KOPT-K1 (cell line): ENCODE results near the gene PCDHGB2.
"Not testable (repeated sequence)": the region's sequence is repeated elsewhere in the genome, so short reads cannot be mapped to it uniquely, and the experiment has no call there.

Experiments
- H3K27ac ChIP-seq: fragments of 200-600 bp; sonication (generic); 2 replicates; pipeline ENCODE4 v1.5.1; 2016; ENCODE audit warnings: antibody characterized with exemption, mild to moderate bottlenecking, low read depth, low read length; ENCODE audit not compliant: poor library complexity, severe bottlenecking
- H3K36me3 ChIP-seq: fragments of 200-600 bp; sonication (generic); 2 replicates; pipeline ENCODE4 v1.5.1; 2017; ENCODE audit warnings: antibody characterized with exemption, mild to moderate bottlenecking, low read length, moderate library complexity; ENCODE audit not compliant: insufficient read depth
- H3K9me3 ChIP-seq: fragments of 200-600 bp; sonication (generic); 2 replicates; pipeline ENCODE4 v1.5.1; 2017; ENCODE audit warnings: antibody characterized with exemption, low read length, mild to moderate bottlenecking; ENCODE audit not compliant: insufficient read depth, poor library complexity, severe bottlenecking

Gene PCDHGB2

DNA sequence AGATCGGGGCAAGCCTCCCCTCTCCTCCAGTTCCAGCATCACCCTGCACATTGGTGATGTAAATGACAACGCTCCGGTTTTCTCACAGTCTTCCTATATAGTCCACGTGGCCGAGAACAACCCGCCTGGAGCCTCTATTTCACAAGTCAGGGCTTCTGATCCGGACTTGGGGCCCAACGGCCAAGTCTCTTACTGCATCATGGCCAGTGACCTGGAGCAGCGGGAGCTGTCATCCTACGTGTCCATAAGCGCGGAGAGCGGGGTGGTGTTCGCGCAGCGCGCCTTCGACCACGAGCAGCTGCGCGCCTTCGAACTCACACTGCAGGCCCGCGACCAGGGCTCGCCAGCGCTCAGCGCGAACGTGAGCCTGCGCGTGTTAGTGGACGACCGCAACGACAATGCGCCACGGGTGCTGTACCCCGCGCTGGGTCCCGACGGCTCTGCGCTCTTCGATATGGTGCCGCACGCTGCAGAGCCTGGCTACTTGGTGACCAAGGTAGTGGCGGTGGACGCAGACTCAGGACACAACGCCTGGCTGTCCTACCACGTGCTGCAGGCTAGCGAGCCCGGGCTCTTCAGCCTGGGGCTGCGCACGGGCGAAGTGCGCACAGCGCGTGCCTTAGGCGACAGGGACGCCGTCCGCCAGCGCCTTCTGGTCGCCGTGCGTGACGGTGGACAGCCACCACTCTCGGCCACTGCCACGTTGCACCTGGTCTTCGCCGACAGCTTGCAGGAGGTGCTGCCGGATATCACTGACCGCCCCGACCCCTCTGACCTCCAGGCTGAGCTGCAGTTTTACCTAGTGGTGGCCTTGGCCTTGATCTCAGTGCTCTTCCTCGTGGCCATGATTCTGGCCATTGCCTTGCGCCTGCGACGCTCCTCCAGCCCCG is 29.6 kb downstream of the PCDHGB2 start:
- H3K36me3 ChIP-seq = no peaks in the 10 kb centered on the region
- H3K9me3 ChIP-seq = peaks cover 9% of the 10 kb centered on the region
- H3K27ac ChIP-seq = no peak overlapping the region

GRCh38 chr5:141392429-141393198 is 32.8 kb downstream of the PCDHGB2 start, which contains the start of gene PCDHGA8:
TSS of gene PCDHGA8 (plus strand) at chr5:141392633. CDS start at chr5:141392814, 181 bp downstream.
- no peaks in the 10 kb centered on the region for H3K36me3 ChIP-seq
- H3K9me3 ChIP-seq = no peaks in the 10 kb centered on the region
- H3K27ac ChIP-seq = no peak within 1 kb of the TSS

DNA sequence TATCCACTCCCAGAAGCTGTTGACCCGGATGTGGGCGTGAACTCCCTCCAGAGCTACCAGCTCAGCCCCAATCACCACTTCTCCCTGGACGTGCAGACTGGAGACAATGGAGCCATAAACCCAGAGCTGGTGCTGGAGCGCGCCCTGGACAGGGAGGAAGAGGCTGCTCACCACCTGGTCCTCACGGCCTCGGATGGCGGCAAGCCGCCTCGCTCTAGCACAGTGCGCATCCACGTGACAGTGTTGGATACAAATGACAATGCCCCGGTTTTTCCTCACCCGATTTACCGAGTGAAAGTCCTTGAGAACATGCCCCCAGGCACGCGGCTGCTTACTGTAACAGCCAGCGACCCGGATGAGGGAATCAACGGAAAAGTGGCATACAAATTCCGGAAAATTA is 33.5 kb downstream of the PCDHGB2 start:
- Histone ChIP-seq H3K27ac (no peak overlapping the region), H3K9me3 (no peaks in the 10 kb centered on the region), H3K36me3 (no peaks in the 10 kb centered on the region)

GRCh38 chr5:141394401-141395187 is 34.8 kb downstream of the PCDHGB2 start:
- not testable (repeated sequence) for H3K9me3 ChIP-seq, H3K27ac ChIP-seq, H3K36me3 ChIP-seq

GRCh38 chr5:141397756-141398551 is 38.2 kb downstream of the PCDHGB2 start, which contains the start of gene PCDHGB5:
TSS of gene PCDHGB5 (plus strand) at chr5:141397947. CDS start at chr5:141398128, 181 bp downstream.
- H3K36me3 ChIP-seq, H3K9me3 ChIP-seq, H3K27ac ChIP-seq: not testable (repeated sequence)

- H3K27ac ChIP-seq = no peak overlapping the region
- H3K9me3 ChIP-seq = peaks cover 3% of the 10 kb centered on the region
- H3K36me3 ChIP-seq = no peaks in the 10 kb centered on the region
Observed at GRCh38 chr5:141398608-141399007, 38.8 kb downstream of the PCDHGB2 start.

DNA sequence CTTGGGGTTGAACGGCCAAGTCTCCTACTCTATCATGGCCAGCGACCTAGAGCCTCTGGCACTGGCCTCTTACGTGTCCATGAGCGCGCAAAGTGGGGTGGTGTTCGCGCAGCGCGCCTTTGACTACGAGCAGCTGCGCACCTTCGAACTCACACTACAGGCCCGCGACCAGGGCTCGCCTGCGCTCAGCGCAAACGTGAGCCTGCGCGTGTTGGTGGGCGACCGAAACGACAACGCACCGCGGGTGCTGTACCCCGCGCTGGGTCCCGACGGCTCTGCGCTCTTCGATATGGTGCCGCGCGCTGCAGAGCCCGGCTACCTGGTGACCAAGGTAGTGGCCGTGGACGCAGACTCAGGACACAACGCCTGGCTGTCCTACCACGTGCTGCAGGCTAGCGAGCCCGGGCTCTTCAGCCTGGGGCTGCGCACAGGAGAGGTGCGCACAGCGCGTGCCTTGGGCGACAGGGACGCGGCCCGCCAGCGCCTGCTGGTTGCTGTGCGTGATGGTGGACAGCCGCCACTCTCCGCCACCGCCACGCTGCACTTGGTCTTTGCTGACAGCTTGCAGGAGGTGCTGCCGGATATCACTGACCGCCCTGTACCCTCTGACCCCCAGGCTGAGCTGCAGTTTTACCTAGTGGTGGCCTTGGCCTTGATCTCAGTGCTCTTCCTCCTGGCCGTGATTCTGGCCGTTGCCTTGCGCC is 39.9 kb downstream of the PCDHGB2 start:
- no peaks in the 10 kb centered on the region for H3K36me3 ChIP-seq
- H3K27ac ChIP-seq = no peak overlapping the region
- H3K9me3 ChIP-seq = peaks cover 3% of the 10 kb centered on the region

GRCh38 chr5:141402553-141403243 is 42.9 kb downstream of the PCDHGB2 start, which contains the start of gene PCDHGA9:
TSS of gene PCDHGA9 (plus strand) at chr5:141402778. CDS start at chr5:141402953, 175 bp downstream.
- H3K27ac ChIP-seq = no peak within 1 kb of the TSS
- peaks cover 3% of the 10 kb centered on the region for H3K9me3 ChIP-seq
- no peaks in the 10 kb centered on the region for H3K36me3 ChIP-seq

DNA sequence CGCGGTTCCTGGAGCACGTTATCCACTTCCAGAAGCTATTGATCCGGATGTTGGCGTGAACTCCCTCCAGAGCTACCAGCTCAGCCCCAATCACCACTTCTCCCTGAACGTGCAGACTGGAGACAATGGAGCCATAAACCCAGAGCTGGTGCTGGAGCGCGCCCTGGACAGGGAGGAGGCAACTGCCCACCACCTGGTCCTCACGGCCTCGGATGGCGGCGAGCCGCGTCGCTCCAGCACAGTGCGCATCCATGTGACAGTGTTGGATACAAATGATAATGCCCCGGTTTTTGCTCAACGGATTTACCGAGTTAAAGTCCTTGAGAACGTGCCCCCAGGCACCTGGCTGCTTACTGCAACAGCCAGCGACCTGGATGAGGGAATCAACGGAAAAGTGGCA is 43.6 kb downstream of the PCDHGB2 start:
- H3K36me3 ChIP-seq = no peaks in the 10 kb centered on the region
- peaks cover 3% of the 10 kb centered on the region for H3K9me3 ChIP-seq
- H3K27ac ChIP-seq = no peak overlapping the region

- not testable (repeated sequence) for H3K27ac ChIP-seq, H3K9me3 ChIP-seq, H3K36me3 ChIP-seq
Observed at GRCh38 chr5:141407790-141408505, 48.2 kb downstream of the PCDHGB2 start, which contains the start of gene PCDHGB6. TSS of gene PCDHGB6 (plus strand) at chr5:141408021. CDS start at chr5:141408203, 182 bp downstream.

- Histone ChIP-seq H3K9me3 (no peaks in the 10 kb centered on the region), H3K36me3 (no peaks in the 10 kb centered on the region), H3K27ac (no peak overlapping the region)
Observed at GRCh38 chr5:141409598-141410306, 50.0 kb downstream of the PCDHGB2 start.

GRCh38 chr5:141411575-141411974 is 51.8 kb downstream of the PCDHGB2 start:
- Histone ChIP-seq H3K9me3 (no peaks in the 10 kb centered on the region), H3K27ac (no peak overlapping the region)

More at GRCh38 chr5:141411575-141411974, 51.8 kb downstream of the PCDHGB2 start:
- H3K36me3 ChIP-seq = no peaks in the 10 kb centered on the region
